Omental fat pad (tissue), 4 donors: ENCODE results near the gene ADCYAP1R1. TPM values are rescaled to one million over a fixed set of nuclear protein-coding genes. Genes with fewer than 3 reads are reported as not detected.

ENCODE experiments used
- ATAC-seq: fragments of 150-250 bp; one replicate; pipeline ENCODE4 v1.9.1; 2016; ENCODE audit warnings: mild to moderate bottlenecking, moderate library complexity; ENCODE audit not compliant: low FRiP score
- DNase-seq: peaks from one replicate; pipeline ENCODE4 v3.0.0-alpha.2; 2019; ENCODE audit warnings: low spot score
- total RNA-seq, 4 donors: library from RNA; depleted of rRNA; stranded (reverse); fragments of >200 nt; gene quantifications; one replicate each; pipeline ENCODE4 v1.1.0, GENCODE V29; 2016
- TF ChIP-seq, protein P1 (sequence below), 3 donors: fragments of 450-650 bp; IDR thresholded peaks; one replicate each; pipeline ENCODE4 v1.5.1; 2016 to 2017; ENCODE audit warnings: antibody characterized with exemption in 3 of 3, mild to moderate bottlenecking in 3 of 3, moderate library complexity in 2 of 3

ADCYAP1R1 gene
- total RNA-seq, 4 donors from 2014 or later: 3.3 to 60.4 (median 15.7) TPM

DNA sequence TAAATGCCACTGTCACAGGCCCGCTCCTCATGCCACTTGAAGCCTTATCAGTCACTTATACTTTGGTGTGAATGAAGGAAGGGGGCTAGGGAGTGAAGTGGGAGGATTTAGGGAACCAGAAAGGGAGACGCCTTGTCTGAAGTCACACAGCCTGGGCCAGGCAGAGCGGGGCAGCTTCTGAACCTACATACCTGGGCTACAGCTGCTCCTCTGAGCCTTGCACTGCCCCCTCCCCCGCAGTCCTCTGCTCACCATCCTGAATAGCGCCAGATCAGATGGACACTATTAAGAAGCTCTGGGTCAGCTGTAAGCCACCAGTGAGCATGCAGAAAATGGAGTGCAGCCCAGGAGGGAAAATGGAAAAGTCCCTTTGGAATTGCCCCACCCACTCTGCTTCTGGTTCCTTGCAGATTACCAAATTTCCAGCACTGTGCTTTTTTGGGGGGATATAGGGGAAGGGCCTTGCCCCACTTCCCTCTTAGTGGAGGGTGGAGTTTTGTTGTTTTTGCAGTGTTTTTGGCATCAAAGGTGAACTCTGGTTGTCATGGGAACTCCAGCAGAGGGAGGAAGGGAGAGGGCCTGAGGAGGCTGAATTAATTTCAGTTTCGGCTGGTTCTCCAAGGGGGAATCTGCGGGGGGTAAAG is 35.0 kb upstream of the ADCYAP1R1 start:
- no peak for DNase-seq
- TF ChIP-seq, protein P1, sequence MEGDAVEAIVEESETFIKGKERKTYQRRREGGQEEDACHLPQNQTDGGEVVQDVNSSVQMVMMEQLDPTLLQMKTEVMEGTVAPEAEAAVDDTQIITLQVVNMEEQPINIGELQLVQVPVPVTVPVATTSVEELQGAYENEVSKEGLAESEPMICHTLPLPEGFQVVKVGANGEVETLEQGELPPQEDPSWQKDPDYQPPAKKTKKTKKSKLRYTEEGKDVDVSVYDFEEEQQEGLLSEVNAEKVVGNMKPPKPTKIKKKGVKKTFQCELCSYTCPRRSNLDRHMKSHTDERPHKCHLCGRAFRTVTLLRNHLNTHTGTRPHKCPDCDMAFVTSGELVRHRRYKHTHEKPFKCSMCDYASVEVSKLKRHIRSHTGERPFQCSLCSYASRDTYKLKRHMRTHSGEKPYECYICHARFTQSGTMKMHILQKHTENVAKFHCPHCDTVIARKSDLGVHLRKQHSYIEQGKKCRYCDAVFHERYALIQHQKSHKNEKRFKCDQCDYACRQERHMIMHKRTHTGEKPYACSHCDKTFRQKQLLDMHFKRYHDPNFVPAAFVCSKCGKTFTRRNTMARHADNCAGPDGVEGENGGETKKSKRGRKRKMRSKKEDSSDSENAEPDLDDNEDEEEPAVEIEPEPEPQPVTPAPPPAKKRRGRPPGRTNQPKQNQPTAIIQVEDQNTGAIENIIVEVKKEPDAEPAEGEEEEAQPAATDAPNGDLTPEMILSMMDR (IDR thresholded peaks at IDR 0.05): no peak
- ATAC-seq: no peak

DNA sequence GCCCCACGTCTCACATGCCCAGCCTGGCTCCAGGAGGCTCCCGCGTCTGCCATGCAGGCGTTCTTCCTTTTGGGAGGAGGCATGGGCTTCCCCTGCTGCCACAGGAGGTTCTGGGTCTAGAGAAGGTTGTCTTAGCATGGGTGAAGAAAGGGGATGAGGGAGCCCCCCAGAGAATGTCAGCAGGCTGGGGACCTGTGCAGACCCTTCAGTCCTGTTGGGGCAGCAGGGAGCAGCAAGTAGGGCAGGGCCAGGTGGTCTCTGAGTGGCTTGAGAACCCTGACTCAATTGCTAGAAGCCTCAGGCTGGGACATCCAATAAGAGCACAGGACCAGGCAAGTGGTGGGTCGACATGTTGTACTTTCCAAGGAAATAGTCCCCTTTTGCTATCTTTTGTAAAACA is 34.4 kb upstream of the ADCYAP1R1 start:
- no peak for ATAC-seq
- no peak for DNase-seq
- TF ChIP-seq, protein P1 (IDR thresholded peaks at IDR 0.05): no peak

DNA sequence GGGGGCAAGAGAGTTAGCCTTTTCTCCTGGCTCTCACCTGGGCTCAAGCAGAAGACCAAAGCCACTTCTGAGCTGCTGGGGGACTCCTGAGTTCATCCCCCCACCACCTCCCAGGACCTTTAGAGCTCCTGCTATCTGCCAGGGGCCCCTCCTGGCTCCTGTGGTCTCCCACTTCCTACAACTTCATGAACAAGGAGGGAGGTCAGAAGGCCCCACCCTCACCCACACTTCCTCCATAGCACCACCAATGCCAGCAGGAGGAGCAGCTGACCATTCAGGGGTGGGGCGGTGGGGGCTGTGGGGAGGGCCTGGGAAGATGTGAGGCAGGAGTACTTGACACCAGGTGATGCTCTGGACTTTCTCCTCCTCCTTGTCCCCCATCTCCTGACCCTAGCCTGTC is 32.6 kb upstream of the ADCYAP1R1 start:
- TF ChIP-seq, protein P1 (IDR thresholded peaks at IDR 0.05): no peak

DNA sequence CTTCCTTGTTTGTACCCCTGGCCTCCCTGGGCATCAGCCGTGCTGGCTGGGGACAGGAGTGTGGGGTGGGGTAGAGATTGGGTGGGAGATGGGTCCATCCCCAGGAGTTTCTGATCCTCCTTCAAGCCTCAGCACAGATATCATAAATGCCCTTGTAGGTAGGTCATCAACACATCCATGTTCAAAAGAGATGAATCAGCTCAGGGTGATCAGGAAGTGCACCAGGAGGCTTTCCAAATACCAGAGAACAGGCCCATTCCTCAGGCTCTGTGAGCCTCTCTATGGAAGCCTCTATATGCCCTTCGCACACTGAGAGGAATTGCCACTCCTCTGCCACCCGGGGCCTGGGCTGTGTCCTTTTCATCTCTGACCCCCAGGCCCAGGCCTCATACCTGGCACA is 31.9 kb upstream of the ADCYAP1R1 start:
- DNase-seq (no peak), ATAC-seq (no peak)
- TF ChIP-seq, protein P1 (IDR thresholded peaks at IDR 0.05): no peak

More for the DNA sequence above, 32.6 kb upstream of the ADCYAP1R1 start:
- DNase-seq (no peak), ATAC-seq (no peak)

DNA sequence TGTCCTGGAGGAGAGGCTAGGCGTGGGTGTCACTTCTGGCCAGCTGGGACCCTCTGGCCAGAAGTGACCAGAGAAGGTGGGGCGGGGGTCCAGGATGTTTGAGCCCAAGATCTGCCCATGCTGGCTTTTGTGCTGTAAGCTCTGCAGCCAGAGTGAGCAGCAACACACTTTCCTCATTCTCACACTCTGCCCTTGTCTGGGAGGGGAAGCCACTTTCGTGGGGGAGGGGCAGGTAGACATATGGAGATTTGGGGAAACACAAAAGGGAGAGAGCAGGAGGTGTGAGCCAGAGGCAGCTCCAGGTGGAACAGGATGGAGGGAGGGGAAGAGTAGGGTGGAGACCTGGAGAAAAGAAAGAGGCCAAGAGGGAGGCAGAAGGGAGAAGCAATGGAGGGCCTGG is 31.5 kb upstream of the ADCYAP1R1 start:
- TF ChIP-seq, protein P1 (IDR thresholded peaks at IDR 0.05): no peak
- ATAC-seq: no peak
- DNase-seq: no peak

DNA sequence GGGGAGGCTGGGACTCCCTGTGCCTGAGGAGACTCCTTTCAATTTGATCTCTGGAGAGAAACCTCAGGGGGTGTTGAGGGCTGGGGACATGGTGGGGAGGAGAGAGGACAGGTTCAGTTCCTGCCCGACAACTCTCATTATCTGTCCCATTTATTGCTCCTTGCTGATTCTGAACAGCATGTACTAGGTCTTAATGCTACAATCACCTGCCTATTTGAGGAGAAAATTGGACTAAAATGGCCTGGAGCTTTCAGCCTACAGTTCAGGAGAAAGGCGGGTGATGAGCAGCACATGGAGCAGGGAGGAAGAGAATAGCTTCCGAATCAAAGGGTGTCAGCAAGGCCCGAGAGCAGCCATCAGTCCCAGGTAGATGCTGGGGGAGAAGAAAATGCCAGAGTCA is 30.0 kb upstream of the ADCYAP1R1 start:
- TF ChIP-seq, protein P1 (IDR thresholded peaks at IDR 0.05): no peak
- DNase-seq (no peak), ATAC-seq (no peak)

DNA sequence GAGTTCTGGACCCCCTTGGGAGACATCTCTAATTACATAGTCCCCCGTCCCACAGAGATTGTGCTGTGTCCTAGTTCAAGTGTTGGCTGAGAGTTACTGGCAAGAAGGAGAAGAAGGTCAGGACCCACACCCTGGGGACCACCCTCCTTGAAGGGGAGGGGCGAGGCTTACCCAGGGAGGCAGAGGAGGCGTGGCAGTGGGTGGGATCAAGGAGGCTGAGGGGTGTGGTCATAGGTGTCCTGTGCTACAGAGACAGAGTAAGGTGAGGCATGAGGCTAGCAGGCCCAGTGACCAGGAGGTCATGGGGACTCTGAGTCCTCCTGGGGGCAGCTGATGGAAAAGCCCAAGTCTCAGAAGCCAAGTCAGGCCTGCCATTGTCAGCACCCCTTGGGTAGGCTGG is 29.4 kb upstream of the ADCYAP1R1 start:
- DNase-seq (no peak), ATAC-seq (no peak)
- TF ChIP-seq, protein P1 (IDR thresholded peaks at IDR 0.05): no peak
